DMS153 treated with DMSO at 0.1 percent for 48 hours (cell line): ENCODE measurements around the gene RNU7-1.
A peak's percentile ranks its signal among the peaks of the same experiment; 100 is the strongest.

Experiments
- DNase-seq: peaks from one replicate; lab custom pipeline; 2025; ENCODE audit not compliant: unreplicated experiment; lab: John Stamatoyannopoulos, UW

Gene RNU7-1

DNA sequence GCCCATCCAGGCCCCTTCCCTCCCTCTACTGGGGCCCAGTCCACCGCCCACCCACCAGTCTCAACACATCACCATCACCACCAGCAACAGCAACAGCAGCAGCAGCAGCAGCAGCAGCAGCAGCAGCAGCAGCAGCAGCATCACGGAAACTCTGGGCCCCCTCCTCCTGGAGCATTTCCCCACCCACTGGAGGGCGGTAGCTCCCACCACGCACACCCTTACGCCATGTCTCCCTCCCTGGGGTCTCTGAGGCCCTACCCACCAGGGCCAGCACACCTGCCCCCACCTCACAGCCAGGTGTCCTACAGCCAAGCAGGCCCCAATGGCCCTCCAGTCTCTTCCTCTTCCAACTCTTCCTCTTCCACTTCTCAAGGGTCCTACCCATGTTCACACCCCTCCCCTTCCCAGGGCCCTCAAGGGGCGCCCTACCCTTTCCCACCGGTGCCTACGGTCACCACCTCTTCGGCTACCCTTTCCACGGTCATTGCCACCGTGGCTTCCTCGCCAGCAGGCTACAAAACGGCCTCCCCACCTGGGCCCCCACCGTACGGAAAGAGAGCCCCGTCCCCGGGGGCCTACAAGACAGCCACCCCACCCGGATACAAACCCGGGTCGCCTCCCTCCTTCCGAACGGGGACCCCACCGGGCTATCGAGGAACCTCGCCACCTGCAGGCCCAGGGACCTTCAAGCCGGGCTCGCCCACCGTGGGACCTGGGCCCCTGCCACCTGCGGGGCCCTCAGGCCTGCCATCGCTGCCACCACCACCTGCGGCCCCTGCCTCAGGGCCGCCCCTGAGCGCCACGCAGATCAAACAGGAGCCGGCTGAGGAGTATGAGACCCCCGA lies 6.8 kb upstream of the RNU7-1 start:
- no peak for DNase-seq

DNA sequence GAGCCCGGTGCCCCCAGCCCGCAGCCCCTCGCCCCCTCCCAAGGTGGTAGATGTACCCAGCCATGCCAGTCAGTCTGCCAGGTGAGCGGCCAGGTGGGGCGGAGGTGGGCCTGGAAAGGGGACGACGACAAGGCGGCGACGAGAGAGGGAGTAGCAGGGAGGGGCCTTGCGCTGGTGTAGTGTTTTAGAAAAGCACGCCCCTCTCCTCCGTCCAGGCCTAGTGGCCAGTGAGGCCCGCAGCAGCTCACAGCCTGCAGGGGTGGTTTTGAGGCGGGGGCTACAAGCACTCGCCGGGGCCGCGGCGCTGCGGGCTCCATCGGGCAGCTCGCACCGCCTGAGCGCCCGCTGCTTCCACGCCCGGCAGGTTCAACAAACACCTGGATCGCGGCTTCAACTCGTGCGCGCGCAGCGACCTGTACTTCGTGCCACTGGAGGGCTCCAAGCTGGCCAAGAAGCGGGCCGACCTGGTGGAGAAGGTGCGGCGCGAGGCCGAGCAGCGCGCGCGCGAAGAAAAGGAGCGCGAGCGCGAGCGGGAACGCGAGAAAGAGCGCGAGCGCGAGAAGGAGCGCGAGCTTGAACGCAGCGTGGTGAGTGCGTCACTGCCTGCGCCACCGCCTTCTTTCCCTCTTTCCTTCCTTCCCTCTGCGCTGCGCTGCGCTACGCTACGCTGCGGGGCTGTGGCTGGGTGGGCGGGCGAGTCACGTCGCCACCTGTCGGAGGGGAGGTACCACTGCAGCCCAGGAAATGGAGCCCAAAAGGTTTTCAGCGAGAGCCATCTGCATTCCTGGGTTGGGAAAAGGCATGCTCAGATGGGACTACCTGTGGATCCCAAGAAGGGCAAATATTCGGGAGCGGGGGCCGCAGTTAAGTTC lies 5.9 kb upstream of the RNU7-1 start:
- peak; percentile 94 for DNase-seq

DNA sequence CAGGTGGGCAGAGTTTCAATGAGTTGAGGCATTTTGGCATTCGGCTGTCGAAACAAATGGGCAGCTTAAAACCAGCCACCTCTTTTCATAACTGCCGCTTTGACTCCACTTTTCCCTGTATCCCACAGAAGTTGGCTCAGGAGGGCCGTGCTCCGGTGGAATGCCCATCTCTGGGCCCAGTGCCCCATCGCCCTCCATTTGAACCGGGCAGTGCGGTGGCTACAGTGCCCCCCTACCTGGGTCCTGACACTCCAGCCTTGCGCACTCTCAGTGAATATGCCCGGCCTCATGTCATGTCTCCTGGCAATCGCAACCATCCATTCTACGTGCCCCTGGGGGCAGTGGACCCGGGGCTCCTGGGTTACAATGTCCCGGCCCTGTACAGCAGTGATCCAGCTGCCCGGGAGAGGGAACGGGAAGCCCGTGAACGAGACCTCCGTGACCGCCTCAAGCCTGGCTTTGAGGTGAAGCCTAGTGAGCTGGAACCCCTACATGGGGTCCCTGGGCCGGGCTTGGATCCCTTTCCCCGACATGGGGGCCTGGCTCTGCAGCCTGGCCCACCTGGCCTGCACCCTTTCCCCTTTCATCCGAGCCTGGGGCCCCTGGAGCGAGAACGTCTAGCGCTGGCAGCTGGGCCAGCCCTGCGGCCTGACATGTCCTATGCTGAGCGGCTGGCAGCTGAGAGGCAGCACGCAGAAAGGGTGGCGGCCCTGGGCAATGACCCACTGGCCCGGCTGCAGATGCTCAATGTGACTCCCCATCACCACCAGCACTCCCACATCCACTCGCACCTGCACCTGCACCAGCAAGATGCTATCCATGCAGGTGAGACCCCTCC lies 5.0 kb upstream of the RNU7-1 start:
- DNase-seq, result no peak

DNA sequence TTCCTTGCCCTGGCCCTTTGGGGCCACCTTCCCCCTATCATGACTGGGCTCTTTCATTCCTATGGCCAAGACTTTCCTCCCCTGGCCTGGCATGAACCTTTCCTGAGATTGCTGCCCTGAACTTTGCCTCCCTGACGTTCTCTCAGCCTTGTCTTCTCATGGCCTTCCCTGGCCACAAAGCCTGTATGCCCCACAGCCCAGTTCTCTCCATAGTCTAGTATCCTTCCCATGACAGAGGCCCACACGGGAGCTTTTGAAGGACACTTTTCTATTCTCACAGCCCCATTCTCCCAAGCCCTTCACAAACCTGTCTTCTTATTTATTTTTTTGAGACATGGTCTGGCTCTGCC lies 4.5 kb upstream of the RNU7-1 start:
- no peak for DNase-seq

DNA sequence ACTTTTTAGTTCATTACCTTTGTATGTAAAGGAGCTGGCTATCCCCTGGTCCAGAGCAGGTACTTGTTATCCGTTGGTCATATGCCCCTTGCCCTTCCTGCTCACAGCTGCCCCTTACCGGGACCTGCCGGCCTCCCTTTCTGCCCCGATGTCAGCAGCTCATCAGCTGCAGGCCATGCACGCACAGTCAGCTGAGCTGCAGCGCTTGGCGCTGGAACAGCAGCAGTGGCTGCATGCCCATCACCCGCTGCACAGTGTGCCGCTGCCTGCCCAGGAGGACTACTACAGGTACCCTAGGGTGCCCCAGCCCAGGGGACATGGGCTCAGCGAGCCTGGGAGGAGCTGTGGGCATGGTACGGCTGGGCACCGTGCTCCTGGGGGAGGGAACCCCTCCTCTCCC lies 2.3 kb upstream of the RNU7-1 start:
- DNase-seq, result no peak

DNA sequence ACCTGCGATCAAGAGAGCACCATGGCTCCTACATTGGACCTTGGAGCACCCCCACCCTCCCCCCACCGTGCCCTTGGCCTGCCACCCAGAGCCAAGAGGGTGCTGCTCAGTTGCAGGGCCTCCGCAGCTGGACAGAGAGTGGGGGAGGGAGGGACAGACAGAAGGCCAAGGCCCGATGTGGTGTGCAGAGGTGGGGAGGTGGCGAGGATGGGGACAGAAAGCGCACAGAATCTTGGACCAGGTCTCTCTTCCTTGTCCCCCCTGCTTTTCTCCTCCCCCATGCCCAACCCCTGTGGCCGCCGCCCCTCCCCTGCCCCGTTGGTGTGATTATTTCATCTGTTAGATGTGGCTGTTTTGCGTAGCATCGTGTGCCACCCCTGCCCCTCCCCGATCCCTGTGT lies 1.8 kb upstream of the RNU7-1 start:
- no peak for DNase-seq

DNA sequence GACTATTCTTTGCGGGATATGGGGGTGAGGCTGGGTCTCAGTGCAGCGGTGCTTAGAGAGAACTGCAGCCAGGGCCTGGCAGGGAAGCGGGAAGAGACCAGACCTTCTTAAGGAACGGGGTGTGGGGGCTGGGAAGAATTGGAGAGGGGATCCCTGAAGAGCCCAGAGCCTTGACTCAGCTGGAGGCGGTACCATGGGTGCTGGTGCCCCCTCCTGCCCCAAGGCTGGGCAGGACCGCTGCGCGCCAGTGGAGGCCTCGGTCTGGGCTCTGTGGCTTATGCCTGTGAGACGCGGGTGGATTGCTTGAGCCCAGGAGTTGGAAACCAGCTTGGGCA lies 1.3 kb upstream of the RNU7-1 start:
- DNase-seq, result no peak

DNA sequence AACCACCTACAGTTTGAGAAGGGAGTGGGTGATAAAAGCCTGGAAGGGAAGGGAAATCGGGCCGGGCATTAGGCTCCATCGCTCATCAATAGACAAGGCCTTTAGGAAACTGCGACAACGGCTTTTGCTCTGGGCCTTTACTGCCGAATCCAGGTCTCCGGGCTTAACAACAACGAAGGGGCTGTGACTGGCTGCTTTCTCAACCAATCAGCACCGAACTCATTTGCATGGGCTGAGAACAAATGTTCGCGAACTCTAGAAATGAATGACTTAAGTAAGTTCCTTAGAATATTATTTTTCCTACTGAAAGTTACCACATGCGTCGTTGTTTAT lies 261 bp upstream of the RNU7-1 start:
- DNase-seq, result peak; percentile 88

DNA sequence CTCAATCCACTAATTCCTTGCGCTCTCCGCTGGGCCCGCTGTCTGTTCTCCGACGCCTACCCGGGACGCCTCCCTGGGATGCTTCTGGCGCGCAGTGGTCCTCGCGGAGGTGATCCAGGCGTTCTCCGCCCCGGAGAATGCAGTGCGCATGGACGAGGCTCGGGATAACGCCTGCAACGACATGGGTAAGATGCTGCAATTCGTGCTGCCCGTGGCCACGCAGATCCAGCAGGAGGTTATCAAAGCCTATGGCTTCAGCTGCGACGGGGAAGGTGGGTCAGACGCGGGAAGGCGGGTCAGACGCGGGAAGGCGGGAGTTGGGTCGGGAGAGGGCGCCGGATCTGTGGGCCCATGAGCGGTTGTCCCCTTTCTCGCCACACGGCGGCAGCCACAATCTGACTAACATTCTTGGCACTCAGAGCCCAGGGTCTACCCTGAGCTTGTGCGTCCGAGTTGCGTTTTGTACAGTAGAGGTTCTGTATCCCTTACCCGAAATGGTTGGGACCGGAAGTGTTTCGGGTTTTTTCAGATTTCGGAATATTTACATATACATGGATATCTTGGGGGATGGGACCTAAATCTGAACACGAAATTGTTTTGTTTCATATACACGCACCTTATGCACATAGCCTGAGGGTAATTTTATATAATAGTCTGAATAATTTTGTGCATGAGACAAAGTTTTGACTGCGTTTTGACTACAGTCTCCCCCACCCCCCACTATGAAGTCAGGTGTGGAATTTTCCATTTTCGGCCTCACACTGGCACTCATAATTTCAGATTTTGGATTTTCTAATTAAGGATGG lies 968 bp downstream of the RNU7-1 start:
- peak; percentile 88 for DNase-seq

DNA sequence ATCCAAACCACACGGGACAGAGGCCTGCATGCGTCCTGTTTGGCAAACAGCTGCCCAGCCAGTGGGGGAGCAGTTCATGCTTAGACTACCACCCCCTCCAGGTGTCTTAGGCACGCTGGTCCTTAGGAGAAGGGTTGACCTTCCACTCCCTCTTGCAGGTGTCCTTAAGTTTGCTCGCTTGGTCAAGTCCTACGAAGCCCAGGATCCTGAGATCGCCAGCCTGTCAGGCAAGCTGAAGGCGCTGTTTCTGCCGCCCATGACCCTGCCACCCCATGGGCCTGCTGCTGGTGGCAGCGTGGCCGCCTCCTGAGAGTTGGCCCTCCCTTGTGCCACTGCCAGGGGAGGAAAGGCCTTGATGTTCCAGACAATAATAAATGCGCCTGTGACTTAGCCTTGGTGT lies 2.0 kb downstream of the RNU7-1 start:
- no peak for DNase-seq

DNA sequence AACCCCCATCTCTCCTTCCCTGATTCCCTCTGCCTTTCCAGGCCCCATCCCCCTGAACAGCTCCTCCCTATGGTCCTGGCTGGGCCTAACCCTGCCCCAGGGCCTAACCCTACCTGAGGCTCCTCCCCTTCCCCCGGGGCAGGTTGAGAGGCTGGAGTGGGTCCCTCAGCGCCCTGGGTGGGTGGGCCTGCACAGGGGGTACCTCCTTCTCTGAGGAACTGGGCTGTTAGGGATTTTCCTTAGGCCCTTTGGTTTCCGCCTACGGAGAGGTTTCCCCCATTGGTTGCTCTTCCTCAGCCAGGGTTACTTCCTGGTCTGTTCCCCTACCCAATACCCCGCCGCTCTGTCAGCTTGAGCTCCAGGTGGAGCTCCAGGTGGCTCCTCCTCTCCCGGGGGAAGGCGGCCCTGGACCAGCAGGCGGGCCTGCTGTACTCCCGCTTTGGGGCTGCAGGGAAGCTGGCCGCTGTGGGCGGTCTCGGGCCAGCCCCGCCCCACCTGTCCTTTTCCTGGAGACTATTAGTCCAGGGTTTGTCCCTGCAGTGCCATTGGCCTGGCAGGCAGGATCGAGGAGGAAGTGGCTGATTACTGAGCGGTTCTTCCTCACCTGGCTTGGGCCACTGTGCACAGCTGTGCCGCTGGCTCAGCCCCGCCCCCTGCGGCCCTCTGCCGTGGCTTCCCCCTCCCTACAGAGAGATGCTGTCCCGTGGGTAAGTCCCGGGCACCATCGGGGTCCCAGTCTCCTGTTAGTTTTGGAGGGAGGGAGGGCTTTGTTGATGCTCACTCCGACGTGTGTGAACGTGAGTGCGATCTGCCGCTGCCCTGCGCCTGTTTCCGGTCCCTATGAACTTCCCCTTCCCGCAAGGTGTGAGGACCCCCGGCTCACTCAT lies 2.7 kb downstream of the RNU7-1 start:
- peak; percentile 93 for DNase-seq

DNA sequence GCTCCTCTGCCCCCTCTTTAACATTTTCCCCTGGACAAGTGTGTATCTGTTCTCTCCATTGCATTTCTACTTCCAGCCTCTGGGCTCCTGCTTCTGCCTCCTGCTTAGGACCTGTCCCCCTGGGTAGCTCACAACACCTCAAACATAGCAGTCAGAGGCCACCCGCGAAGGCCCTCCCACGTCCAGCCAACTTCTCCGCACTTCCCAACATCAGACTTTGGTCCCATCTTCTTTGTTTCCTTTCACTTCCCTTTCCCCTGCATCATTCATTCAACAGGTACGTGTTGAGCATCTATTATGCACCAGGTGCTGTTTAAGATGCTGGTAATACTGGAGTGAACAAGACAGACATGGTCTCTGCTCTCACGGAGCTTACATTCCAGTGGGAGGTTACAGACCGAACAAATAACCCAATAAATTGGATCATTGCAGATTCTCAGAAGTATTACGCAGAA lies 3.3 kb downstream of the RNU7-1 start:
- DNase-seq, result no peak

DNA sequence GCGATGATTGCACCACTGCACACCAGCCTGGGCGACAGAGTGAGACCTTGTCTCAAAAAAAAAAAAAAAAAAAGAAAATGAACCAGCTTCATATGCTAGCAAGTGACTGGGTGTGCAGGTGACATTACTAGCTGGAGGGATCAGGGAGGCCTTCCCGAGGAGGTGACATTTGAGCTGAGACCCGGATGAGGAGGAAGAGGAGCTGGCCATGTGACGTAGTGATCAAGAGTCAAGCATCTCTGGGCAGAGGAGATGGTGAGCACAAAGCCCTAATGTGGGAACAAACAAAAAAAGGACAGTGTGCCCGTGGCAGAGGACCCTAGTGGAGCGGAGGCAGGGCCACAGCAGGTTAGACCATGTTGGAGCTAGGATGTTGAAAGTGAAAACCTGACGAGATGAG lies 4.0 kb downstream of the RNU7-1 start:
- DNase-seq, result no peak

DNA sequence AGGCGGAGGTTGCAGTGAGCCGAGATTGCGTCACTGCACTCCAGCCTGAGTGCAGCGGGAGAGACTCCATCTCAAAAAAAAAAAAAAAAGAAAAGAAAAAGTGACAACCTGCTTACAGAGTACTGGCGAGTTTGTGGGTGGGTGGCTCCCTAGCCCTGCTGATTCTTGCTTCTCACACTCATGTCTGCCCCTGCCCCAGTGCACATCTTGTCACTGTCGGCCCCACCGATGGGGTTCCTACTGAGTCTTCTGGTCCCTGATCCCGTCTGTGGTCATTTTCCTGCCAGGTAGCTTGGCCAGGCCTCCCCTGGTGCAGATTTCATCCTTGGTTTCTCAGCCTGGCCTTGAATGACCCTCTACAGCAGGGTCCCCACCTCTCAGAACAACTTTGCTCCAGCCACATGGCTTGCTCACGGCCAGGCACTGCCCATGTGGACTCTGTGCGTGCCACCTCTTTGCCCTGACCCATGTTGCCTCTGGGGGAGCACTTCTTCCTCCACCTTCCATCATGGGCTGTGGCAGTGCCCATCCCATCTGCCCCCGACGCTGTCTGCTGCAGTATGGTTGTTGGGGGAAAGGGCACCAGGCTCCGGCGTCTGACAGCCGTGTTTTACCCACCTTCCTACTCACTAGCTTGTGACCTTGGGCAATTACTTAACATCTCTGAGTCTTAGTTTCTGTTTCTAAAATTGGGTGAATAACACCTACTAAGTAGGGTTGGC lies 5.4 kb downstream of the RNU7-1 start:
- no peak for DNase-seq

DNA sequence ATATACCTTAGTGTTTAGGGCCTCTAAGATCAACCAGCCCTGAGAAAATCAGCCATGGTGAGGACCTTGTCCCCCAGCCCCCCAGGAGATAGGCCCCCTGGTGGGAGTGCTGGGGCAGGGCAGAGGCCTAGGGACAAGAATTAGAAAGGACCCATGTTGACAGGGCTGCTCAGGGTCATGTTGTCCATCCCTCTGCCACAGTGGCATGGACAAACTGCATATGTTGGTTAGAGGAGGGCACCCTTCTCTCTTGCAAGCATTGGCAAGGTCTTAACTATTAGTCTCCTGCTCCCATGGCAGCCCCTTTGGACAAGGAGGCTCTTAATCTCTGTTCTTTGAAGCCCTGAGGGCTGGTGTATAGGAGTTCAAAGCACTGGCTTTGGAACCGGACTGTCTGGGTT lies 6.8 kb downstream of the RNU7-1 start:
- no peak for DNase-seq

DNA sequence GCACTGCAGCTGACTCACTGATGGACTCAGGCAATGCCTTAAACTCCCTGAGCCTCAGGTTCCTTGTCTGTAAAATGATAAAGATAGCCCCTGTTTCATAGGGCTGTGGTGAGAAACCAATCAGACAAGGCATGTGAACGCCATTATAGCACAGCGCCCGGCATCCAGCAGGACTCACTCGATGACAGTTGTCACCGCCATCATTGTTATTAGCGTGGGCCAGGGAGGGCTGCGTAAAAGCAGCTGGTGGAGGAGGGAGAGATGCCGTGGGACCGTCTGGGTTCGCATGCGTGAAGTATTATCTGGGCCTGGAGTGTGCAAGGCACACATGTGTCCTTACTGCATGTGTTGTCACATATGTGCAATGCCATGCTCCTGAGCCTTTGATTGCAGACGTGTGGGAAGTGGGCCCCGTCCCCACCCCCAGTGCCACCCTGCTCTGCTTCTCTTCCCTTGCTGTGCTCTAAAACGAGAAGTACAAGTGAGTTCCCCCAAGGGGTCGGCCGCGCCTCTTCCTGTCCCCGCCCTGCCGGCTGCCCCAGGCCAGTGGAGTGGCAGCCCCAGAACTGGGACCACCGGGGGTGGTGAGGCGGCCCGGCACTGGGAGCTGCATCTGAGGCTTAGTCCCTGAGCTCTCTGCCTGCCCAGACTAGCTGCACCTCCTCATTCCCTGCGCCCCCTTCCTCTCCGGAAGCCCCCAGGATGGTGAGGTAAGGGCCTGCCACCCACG lies 7.4 kb downstream of the RNU7-1 start, which contains the start of gene PTPN6:
PTPN6 (plus strand) TSS at position 546 of the 730 bp plus-strand sequence; CDS start at position 703, 157 bp downstream.
- no peak for DNase-seq

DNA sequence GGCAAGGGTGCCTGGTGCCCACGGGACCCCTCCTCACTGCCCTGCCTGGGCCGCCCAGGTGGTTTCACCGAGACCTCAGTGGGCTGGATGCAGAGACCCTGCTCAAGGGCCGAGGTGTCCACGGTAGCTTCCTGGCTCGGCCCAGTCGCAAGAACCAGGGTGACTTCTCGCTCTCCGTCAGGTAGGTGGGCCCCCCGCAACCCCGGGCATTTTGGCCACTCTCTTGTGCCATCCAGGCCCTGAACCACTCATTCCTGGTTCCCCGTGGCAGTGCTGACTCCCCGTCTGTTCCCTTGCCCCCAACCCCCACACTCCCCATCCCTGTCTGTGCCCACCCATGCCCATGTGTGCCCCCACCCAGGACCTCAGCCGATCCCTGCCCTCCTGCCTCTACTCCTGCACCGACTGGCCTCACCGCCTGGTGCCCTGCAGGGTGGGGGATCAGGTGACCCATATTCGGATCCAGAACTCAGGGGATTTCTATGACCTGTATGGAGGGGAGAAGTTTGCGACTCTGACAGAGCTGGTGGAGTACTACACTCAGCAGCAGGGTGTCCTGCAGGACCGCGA lies 8.0 kb downstream of the RNU7-1 start:
- DNase-seq, result no peak
